ENCODE results near the gene GULP1. TPM values are rescaled to one million over a fixed set of nuclear protein-coding genes. Genes with fewer than 3 reads are reported as not detected.
A peak's percentile ranks its signal among the peaks of the same experiment; 100 is the strongest.
"Not testable (repeated sequence)": the region's sequence is repeated elsewhere in the genome, so short reads cannot be mapped to it uniquely, and the experiment has no call there.

The GULP1 gene
- polyA plus RNA-seq, 5 donors = 63.9 to 113 (median 95.5) TPM

- DNase-seq = no peak
These were observed 309.7 kb downstream of the GULP1 start for GRCh38 chr2:188601391-188601790.

GRCh38 chr2:188601927-188602326, 310.3 kb downstream of the GULP1 start:
- DNase-seq = no peak

DNA sequence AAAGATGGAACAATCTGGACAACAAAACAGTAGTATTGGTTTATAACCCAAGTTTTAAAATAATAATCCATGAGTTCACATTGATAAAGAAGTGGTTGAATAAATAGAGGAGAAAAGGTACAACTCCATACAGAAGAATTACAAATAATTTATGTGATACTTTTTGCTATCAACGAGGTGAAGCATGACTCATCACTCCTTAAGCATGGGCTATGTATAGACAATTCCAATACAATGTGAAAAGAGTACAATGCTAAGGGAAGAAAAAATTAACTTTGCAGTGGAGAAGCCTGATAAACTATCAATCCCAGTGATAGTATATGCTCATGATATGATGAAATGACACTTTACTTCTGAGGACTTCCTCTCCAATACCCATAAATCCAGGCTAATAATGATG, 312.9 kb downstream of the GULP1 start:
- no peak for DNase-seq

GRCh38 chr2:188605609-188606584, 314.2 kb downstream of the GULP1 start:
- DNase-seq = not testable (repeated sequence)

GRCh38 chr2:188606596-188606995, 314.9 kb downstream of the GULP1 start:
- not testable (repeated sequence) for DNase-seq

DNA sequence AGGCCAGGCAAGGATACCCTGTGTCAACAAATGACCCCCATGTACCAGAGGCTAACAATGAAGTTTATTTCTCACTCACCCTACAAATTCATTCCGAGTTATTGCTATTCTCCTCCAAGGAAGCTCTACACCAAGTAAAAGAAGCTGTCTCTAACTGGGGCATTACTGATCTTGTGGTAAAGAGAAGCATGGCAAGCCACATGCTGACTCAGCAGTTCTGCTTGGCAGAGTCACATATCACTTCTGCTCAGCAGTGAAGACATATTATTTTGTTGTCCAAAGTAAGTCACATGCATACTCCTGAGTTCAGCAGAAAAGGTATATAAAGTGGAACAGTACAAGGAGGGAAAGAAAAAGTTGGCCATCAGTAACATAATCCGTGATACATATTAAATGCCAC, 315.8 kb downstream of the GULP1 start:
- DNase-seq = no peak

DNA sequence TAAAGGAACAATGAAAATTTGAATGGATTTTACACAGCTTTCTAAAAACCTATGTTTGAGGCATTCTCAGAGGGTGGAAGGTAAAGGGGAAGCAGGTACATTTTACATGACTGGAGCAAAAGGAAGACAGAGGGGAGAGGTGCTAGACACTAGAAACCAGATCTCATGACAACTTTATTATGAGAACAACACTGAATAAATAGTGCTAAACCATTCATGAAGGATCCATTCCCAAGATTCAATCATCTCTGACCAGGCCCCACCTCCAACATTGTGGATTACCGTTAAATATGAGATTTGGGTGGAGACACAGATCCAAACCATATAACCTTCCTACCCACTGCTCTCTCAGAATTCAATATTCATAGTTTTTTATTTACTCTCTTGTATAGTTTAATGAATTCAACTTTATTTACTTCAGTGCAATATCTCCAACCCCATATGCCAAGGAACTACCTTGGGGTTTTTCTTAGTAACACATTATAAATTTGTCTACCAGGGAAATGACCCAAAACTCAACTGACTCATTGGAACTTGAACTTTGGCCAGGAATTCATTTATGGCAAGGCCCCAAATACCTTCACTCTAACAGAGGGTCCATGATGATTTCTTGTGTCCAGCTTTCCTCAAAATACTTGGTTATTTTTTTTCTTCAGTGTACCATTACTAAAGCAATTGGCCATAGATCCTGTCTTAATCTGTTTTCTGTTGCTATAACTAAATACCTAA, 317.8 kb downstream of the GULP1 start:
- no peak for DNase-seq

DNA sequence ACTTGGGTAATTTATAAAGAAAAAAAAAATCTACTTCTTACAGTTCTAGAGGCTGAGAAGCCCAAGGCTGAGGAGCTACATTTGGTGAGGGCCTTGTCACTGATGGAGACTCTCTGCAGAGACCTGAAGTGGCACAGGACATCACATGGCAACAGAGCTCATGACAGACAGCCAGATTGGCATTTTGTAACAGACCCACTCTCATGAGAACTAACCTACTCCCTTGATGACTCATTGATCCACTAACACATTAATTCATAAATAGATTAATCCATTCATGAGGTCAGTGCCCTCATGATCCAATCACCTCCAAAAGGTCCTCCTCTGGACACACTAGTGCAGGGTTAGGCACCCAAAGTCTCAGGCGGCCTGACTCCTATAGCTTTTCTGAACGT, 318.4 kb downstream of the GULP1 start:
- DNase-seq = no peak

DNA sequence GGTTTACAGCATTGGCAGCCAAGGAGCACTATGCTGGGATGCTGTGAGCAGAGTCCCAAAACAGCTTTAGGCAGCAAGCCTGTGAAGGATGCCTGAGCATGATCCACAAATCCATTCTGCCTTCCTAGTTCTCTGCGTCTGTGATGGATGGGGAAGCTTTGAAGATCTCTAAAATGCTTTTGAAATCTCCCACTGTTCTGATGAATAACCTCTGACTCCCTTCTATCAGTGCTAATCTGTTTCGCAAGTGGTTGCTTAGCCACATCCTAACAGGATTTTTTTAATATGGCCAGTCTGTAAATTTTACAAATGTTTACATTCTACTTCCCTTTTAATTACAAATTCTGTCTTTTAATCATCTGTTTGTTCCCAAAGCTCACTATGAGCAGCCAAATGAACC, 319.2 kb downstream of the GULP1 start:
- DNase-seq = peak; percentile 41 to 62

DNA sequence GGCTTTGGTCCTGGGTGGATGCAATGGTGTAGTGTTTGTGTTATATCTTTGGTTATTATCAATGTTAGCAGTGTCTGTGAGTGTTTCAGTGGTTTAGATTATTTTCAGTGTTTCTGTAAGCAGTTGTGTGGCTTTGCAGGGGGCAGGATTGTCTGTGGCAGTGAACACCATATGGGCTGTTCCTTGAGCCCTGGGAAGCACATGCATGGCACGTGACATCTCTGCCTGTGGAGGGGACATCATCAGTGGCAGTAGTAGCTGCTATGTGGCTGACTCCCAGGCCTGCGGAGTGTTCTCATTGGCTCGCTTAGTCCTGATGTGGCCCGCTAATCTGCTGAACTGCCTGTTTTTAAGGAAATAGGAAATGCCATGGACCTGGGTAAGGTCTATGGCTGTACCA, 327.5 kb downstream of the GULP1 start:
- DNase-seq = no peak

DNA sequence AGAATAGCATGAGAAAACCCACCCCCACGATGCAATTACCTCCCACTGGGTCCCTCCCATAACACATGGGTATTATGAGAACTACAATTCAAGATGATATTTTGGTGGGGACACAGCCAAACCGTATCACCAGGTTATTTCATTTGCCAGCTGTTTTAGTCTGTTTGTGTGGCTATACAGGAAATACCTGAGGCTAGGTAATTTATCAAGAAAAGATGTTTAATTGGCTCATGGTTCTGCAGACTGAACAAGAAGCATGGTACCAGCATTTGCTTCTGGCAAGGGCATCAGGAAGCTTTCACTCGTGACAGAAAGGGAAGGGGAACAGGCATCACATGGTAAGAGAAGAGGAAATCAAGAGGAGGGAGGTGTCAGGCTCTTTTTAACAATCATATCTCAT, 329.2 kb downstream of the GULP1 start:
- DNase-seq = no peak

DNA sequence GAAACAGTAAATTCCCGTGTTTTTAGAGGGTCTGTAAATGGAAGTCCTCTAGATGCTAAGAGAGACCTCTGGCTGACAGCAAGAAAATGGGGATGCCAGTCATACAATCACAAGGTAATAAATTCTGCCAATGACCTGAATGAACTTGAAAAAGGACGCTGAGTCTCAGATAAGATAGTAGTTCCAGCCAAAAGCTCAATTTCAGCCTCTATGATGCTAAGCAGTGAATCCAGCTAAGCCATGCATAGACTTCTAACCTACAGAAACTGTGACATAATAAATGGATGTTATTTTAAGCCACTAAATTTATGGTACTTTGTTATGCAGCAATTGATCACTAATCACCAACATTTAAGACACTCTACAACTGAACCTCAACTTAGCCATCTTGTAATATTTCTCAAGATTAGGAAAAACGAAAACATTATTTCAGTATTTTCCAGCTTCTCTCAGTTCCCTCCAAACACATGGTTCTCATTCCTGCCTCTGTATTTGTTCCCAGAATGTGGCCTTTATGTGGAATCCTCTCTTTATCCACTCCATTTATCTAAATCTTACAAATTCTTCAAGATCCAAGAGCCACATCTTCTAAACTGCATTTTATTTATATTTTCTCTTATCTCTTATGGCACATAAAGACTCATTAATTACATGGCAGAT, 331.1 kb downstream of the GULP1 start:
- DNase-seq = no peak

- DNase-seq = no peak
These were observed 332.4 kb downstream of the GULP1 start for GRCh38 chr2:188623995-188624643.

DNA sequence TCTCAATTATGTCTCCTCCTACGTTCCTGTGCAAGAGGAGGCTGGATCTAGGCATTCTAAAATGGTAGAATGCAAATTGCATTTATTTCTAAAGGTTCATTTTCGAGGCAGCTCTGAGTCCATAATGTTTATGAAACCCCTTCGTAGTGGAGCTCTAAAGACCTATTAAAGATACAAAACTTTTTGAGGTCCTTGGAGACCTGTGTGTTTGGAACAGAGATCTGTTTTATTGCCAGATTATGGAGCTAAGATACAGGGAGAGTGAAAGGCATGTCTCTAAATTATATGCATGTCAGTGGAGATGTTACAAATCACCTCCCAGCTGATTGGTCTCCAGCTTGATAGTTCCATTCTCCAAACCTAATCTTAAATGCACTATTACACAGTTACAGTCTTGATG, 335.8 kb downstream of the GULP1 start:
- DNase-seq = no peak

GRCh38 chr2:188628989-188629752, 337.5 kb downstream of the GULP1 start:
- DNase-seq = no peak

- DNase-seq = no peak
These were observed 338.3 kb downstream of the GULP1 start for GRCh38 chr2:188629753-188630527.

DNA sequence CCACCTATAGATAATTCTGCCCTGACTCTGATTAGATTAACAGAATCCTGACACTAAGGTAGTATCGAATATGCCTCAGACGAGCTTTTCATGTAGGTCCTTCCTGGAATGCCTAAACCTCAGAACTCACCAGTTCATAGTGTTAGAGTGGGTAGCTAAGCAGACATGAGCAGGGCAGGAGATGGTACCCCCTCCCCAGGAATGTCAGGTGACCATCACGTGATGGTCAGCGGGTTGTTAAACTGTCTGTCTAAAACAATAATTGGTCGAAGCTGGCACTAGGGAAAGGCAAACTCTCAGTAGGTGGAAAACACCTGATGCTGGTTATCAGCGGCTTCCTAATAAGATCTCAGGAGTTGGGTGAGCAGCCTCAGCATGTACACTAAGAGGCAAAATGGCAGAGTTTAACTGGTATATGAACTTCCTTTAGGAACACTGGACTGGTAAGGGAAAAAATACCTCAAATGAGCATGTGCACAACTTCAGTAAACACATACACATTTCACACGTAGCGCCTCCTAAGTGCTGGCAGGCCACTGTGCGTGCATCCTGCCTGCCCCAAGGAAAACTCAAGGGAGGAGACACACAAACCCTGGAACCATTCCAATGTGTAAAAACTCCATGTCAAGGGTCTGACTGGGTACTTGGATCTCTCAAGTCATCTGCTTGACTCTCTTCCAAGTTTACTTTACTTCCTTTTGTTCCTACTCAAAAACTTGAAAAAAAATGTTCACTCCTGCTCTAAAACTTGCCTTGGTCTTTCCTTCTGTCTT, 339.5 kb downstream of the GULP1 start:
- DNase-seq = peak in 1 of 2 donors; percentile 31

DNA sequence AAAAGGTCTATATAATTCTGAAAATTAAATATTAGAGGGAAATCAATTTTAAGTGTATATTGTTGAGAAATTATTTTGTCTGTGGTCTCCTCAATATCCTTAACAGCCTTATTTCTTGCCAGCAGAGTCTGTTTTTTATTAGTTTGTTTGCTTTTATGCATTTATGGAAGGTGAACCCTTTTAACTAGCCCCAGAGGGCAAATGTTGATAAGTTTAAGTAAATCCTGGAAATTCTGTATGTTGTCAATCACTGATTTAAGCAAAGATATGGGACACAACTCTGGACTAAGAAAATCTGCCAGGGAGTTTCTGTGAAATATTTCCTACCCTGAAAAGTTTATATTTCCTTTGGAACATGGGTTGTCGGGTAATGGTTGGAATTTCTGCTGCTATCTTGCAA, 343.0 kb downstream of the GULP1 start:
- no peak for DNase-seq

Measured in right lung (tissue), 5 donors.